Colon (tissue), 2 donors: ENCODE data around the gene NDUFS6.

ENCODE experiments used
- FAIRE-seq: peaks from 2 replicates; lab custom pipeline; 2012; peaks lifted over from hg19 to GRCh38; lab: Jason Lieb, UNC
- donor health status: control.
- donor health status: control.

The NDUFS6 gene

DNA sequence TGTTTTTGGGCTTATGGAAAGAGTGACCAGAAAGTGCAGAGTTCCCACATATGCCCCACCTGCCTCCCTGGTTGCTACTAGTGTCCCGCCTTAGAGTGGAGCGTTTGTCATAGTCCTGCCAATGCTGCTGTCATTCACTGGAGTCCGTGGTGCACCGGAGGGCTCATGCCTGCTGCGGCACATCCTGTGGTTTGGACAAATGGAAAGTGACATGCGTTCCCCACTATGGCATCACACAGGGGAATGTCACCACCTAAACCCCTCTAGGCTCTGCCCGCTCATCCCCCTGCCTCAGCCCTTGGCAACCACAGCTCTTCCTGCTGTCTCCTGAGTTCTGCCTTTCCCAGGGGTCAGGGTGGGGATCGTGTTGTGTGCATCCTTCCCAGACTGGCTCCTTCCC is 52.3 kb downstream of the NDUFS6 start:
- no peak for FAIRE-seq

DNA sequence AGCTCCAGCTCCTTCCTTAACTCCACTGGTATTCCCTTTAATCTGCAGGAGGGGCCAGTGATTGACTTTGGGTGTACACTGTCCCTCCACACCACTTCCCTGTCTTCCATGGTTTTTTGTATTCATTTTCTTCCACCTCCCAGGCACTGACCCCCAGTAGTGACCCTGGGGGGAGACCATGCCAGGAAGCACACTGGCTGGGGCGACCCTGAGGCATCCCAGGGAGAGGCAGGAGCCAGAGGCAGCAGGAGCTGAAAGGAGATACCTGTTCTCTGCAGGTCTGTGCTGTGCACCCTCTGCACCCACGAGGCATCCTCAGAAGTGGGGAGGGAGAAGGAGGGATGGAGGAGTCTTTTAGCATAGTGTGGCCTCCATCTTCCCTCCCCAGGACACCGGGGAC is 53.9 kb downstream of the NDUFS6 start:
- no peak for FAIRE-seq

DNA sequence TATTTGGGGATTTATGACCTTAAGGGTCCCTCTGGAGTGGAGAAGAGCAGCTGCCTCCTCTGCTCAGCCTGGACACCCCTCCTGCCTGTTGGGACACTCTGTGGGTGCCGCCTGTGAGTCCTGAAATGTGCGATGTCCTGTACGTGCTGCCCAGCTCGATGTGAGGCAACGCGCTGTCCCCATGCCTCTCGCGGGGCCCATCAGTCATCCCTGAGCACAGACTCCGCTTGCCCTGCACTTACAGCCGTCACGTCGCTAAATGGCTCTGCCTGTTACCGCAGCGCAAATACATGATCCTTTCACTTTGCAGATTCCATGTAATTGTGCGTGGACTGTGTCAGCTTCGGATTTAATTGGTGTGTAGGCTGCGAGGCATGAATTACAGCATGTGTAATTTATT is 54.4 kb downstream of the NDUFS6 start:
- FAIRE-seq, result no peak

DNA sequence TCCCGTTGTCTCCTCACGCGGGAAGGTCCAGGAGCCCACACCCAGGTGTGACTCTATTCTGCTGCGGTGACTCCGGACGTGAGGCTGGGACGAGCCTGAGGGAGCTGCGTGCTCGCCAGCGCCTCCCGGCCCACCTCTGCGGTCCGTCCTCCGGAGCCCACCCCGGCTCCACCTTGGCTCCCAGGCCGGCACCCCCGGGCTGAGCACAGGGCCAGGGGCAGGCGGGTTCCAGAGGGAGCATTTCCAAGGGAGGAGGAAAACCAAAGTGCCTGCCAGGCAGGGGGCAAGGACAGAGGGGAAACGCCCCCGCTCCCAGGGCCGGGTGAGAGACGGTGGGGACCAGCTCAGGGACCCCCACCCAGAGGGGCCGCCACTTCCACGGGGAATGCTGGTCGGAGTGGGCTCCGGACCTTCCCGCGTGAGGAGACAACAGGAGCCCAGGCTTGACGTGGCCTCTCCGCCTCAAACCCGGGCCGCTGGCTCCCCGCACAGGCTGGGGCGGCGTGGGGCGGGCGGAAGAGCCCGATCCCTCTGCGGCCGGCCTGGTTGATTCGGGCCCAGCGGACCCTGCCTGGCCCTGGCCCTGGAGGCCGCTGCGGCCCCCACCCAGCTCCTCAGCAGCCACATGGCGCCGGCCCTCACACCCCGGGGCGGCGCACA is 55.5 kb downstream of the NDUFS6 start:
- no peak for FAIRE-seq

DNA sequence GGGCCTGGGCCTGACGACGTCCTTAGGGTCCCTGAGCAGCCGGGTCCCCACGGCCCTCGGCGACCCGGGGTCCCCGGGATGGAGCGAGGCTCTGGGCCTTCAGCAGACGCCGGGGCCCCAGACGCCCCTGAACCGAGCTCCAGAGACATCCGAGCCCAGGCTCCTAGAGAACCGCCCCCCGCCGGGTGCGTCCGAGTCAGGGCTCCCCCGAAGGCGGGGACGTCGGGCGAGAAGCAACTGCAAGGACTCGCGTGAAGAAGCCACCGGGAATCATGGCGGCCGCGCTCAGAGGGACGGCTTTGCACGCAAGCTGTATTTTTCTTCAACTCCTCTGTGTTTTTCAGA is 56.0 kb downstream of the NDUFS6 start:
- no peak for FAIRE-seq

DNA sequence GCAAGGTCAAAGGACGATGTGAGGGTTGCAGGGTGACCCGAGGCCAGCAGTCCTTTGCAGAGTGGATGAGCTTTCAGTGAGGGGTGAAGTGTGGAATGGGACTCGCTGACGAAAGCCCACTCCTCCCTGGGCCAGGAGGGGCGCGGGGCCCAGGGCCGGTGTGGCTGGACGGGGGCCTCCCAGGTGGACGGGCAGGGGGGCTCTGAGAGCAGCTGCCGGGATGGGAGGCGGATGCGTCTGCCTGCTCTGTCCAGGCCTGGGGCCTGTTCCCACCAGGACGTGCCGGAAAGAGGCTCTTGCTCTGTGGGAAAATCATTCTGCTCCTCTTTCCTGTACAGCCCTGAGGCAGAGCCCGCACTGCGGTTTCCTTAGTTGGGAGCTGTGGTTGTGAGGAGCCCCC is 57.2 kb downstream of the NDUFS6 start:
- FAIRE-seq, result no peak

DNA sequence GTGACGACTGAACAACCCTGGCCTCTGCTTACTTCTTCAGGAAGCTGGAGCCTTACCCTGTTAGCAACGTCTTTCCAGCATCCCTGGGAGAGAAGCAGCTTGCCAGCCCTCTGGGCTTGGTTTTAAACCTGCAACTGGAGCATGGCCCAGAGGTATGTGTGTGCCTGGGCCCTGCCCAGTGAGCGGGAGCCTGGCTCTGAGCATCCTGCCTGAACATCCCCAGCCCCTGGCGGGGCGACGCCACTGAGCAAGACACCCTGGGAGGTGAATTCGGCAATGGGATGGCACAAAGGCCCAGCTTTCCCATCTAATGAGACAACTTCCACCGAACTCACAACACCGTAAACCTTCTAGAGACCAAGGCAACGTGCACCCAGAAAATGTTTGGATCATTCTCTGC is 57.9 kb downstream of the NDUFS6 start:
- no peak for FAIRE-seq

DNA sequence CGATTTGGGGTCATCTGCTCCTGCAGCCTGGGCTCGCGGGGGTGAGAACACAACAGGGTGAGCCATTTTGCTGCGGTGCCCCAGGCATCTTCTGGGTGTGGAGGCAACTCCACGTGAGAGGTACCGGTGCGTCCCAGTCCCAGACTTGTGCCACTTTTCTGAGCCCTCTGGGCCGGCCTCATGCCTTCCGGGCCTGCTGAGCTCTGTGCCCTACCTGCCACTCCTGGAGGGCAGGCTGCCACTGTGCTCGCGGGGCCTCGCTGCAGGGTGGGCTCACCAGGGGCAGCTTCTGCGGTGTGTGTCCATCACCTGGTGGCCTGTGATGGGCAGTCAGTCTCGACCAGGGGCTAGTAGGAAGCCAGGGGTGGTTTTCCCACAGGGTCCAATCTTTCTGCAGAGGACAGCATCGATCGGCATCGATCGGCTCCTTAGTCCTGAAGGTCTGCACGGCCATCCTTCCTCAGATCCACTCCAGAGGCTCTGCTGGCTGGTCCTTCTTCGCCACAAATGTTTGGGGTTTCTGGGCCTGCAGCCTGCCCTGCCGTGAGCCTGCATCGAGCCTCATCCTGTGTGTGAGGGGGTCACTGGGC is 58.9 kb downstream of the NDUFS6 start:
- no peak for FAIRE-seq

DNA sequence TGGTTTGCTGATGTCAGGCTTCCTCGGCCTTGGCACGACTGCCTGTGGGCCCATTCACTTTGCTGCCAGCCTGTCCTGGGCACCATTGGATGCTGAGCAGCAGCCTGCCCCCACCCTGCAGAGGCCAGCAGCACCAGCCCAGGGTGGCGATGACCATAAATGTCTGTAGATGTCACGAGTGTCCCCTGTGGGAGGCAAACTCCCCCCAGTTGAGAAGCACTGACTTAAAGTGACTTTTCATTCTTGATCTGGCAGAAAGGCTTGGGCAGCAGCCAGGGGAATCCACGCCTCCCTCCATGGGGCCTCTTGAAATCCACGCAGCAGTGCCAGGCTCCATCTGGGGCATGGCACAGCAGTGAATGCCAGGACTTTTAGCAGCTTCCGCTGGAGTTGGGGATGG is 59.7 kb downstream of the NDUFS6 start:
- FAIRE-seq, result no peak

DNA sequence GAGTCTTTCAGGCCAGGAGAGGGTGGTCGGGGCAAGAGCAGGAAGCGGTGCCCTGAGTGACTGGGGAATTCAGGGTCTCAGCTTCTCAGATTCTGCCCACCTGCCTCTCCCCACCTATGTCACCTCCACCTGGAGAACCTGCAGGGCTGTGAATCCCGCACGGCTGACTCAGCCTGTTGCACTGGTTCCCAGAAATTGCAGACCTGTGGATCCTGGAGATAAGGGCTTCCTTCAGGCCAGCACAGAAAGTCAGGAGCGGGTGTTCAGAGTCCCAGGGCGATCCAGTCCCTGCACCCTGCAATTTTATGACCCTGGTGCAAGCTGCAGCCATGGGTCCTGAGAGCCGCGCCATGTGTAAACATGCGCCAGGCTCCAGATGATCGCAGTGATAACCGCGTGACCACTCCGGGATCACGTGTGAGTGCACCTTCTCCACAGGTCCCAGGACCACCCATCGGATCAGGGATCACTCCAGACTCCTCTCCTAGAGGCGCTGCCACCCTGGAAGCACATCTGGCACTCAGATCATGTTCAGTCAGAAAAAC is 63.8 kb downstream of the NDUFS6 start:
- no peak for FAIRE-seq

DNA sequence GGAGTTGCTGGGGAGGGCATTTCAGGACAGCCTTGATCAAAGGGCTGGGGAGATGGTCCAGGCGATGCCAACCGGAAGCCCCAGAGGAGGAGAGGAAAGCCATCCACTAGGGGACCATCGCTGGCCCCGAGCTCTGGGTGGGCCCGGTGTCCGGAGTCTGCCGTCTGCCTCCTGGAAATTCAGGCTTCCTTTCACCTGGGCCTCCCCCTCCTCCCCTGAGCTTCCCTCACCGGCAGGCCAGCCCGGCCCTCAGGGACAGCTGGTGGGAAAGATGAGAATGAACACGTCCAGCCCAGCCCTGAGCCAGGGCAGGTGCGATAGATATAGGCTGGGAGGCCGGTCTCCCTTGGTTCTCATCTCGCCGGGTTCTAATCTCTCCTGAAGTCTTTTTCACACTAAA is 64.3 kb downstream of the NDUFS6 start:
- FAIRE-seq, result no peak
